Neural cell (in vitro differentiated cells): ENCODE measurements around the gene FTSJ3.
"Not testable (repeated sequence)": the region's sequence is repeated elsewhere in the genome, so short reads cannot be mapped to it uniquely, and the experiment has no call there.

Experiments used
- EP300 ChIP-seq: fragments of 450-650 bp; conservative IDR thresholded peaks from 2 replicates; pipeline ENCODE4 v1.6.1; 2014; ENCODE audit warnings: antibody characterized with exemption, mild to moderate bottlenecking, moderate library complexity; ENCODE audit not compliant: poor library complexity, severe bottlenecking
- EZH2 ChIP-seq: fragments of 200-600, 300-800 bp; shearing (Covaris generic), sonication (generic); IDR thresholded peaks from 2 replicates; pipeline ENCODE4 v1.6.1; 2014; ENCODE audit warnings: antibody characterized with exemption, low read length, borderline replicate concordance, mild to moderate bottlenecking; ENCODE audit not compliant: insufficient read depth, poor library complexity, severe bottlenecking
- MXI1 ChIP-seq: fragments of 450-650 bp; conservative IDR thresholded peaks from 2 replicates; pipeline ENCODE4 v1.6.1; 2014; ENCODE audit warnings: antibody characterized with exemption, mild to moderate bottlenecking; ENCODE audit not compliant: poor library complexity, severe bottlenecking
- RAD21 ChIP-seq: fragments of 450-650 bp; conservative IDR thresholded peaks from 2 replicates; pipeline ENCODE4 v1.6.1; 2014; ENCODE audit warnings: antibody characterized with exemption, mild to moderate bottlenecking, moderate library complexity
- TAF1 ChIP-seq: IDR thresholded peaks from 2 replicates; pipeline ENCODE4 v1.6.1; 2012; ENCODE audit warnings: low read depth
- TF ChIP-seq, protein P1 (sequence below): fragments of 450-650 bp; IDR thresholded peaks from 2 replicates; pipeline ENCODE4 v1.5.1; 2014; ENCODE audit warnings: antibody characterized with exemption, mild to moderate bottlenecking, moderate library complexity; ENCODE audit not compliant: poor library complexity, severe bottlenecking
- TF ChIP-seq, protein P2 (sequence below): IDR thresholded peaks from 2 replicates; pipeline ENCODE4 v1.6.1; 2012; ENCODE audit warnings: borderline replicate concordance

- TF ChIP-seq RAD21, EZH2, EP300, TAF1, MXI1: not testable (repeated sequence)
- TF ChIP-seq, protein P1, sequence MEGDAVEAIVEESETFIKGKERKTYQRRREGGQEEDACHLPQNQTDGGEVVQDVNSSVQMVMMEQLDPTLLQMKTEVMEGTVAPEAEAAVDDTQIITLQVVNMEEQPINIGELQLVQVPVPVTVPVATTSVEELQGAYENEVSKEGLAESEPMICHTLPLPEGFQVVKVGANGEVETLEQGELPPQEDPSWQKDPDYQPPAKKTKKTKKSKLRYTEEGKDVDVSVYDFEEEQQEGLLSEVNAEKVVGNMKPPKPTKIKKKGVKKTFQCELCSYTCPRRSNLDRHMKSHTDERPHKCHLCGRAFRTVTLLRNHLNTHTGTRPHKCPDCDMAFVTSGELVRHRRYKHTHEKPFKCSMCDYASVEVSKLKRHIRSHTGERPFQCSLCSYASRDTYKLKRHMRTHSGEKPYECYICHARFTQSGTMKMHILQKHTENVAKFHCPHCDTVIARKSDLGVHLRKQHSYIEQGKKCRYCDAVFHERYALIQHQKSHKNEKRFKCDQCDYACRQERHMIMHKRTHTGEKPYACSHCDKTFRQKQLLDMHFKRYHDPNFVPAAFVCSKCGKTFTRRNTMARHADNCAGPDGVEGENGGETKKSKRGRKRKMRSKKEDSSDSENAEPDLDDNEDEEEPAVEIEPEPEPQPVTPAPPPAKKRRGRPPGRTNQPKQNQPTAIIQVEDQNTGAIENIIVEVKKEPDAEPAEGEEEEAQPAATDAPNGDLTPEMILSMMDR, result not testable (repeated sequence)
- TF ChIP-seq, protein P2, sequence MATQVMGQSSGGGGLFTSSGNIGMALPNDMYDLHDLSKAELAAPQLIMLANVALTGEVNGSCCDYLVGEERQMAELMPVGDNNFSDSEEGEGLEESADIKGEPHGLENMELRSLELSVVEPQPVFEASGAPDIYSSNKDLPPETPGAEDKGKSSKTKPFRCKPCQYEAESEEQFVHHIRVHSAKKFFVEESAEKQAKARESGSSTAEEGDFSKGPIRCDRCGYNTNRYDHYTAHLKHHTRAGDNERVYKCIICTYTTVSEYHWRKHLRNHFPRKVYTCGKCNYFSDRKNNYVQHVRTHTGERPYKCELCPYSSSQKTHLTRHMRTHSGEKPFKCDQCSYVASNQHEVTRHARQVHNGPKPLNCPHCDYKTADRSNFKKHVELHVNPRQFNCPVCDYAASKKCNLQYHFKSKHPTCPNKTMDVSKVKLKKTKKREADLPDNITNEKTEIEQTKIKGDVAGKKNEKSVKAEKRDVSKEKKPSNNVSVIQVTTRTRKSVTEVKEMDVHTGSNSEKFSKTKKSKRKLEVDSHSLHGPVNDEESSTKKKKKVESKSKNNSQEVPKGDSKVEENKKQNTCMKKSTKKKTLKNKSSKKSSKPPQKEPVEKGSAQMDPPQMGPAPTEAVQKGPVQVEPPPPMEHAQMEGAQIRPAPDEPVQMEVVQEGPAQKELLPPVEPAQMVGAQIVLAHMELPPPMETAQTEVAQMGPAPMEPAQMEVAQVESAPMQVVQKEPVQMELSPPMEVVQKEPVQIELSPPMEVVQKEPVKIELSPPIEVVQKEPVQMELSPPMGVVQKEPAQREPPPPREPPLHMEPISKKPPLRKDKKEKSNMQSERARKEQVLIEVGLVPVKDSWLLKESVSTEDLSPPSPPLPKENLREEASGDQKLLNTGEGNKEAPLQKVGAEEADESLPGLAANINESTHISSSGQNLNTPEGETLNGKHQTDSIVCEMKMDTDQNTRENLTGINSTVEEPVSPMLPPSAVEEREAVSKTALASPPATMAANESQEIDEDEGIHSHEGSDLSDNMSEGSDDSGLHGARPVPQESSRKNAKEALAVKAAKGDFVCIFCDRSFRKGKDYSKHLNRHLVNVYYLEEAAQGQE, result not testable (repeated sequence)
These were observed 39.2 kb upstream of the FTSJ3 start for GRCh38 chr17:63866625-63867024.
